K562 (cell line): ENCODE measurements around the gene PARP14. TPM values are rescaled to one million over a fixed set of nuclear protein-coding genes. Genes with fewer than 3 reads are reported as not detected.

Experiments used
- ARID1B ChIP-seq: fragments of 450-650 bp; IDR thresholded peaks from 2 replicates; pipeline ENCODE4 v1.6.1; 2016; ENCODE audit warnings: antibody characterized with exemption, mild to moderate bottlenecking, inconsistent platforms
- FIP1L1 ChIP-seq: fragments of 200-400 bp; formaldehyde crosslinking; IDR thresholded peaks from 2 replicates; pipeline ENCODE4 v1.6.1; 2018; ENCODE audit warnings: mild to moderate bottlenecking, low read depth, low read length; ENCODE audit not compliant: poor library complexity, severe bottlenecking
- GTF2B ChIP-seq: IDR thresholded peaks from 2 replicates; pipeline ENCODE4 v1.6.1; 2011; ENCODE audit not compliant: insufficient read length; ENCODE audit errors: extremely low read depth
- MGA ChIP-seq: fragments of 450-650 bp; IDR thresholded peaks from 2 replicates; pipeline ENCODE4 v1.6.1; 2016; ENCODE audit warnings: mild to moderate bottlenecking, moderate library complexity
- NR3C1 ChIP-seq: sonication (generic); formaldehyde crosslinking; IDR thresholded peaks from 2 replicates; pipeline ENCODE4 v1.8.1; 2022; ENCODE audit warnings: missing genetic modification reagents
- SIN3A ChIP-seq, 2 experiments: fragments of 150-350 bp in 1 of 2; IDR thresholded peaks; 2 replicates each; pipeline ENCODE4 v1.6.1; 2011 to 2016; ENCODE audit warnings: borderline replicate concordance in 2 of 2, low read depth in 2 of 2, low read length in 2 of 2, mild to moderate bottlenecking in 2 of 2, moderate library complexity in 2 of 2; ENCODE audit not compliant: control insufficient read depth in 1 of 2
- SPI1 ChIP-seq: IDR thresholded peaks from 2 replicates; pipeline ENCODE4 v1.6.1; 2011; ENCODE audit warnings: low read depth, low read length, control low read depth, borderline replicate concordance
- STAG1 ChIP-seq: sonication (generic); formaldehyde crosslinking; IDR thresholded peaks from 2 replicates; pipeline ENCODE4 v1.5.0; 2020; ENCODE audit warnings: missing genetic modification reagents, borderline replicate concordance
- TRIM24 ChIP-seq, 2 experiments: fragments of 450-650 bp; IDR thresholded peaks; 2 replicates each; pipeline ENCODE4 v1.6.1; 2016
- ZBTB11 ChIP-seq, 3 experiments: fragments of 200-800 bp in 1 of 3; fragments of 250-450 bp in 1 of 3; fragments of 450-650 bp in 1 of 3; sonication (Bioruptor Pico) in 1 of 3; sonication (Bioruptor generic) in 1 of 3; formaldehyde crosslinking in 1 of 3; IDR thresholded peaks; 2 replicates each; pipeline versions ENCODE4 v1.6.1 to v1.8.0; 2016 to 2022; ENCODE audit warnings: mild to moderate bottlenecking in 2 of 3, missing genetic modification characterization in 2 of 3, missing compliant biosample characterization in 1 of 3, moderate library complexity in 1 of 3
- ZC3H8 ChIP-seq: fragments of 450-650 bp; IDR thresholded peaks from 2 replicates; pipeline ENCODE4 v1.6.1; 2017
- polyA plus RNA-seq, 8 experiments: library from polyadenylated mRNA; depleted of rRNA in 4 of 8; stranded (reverse) in 5 of 8; unstranded in 3 of 8; fragments of >200 nt; fragmentation: Nextera tagmentation in 2 of 8; fragmentation: Illumina TruSeq in 1 of 8; extraction: Ambion mirVana in 2 of 8; extraction: Trizol in 1 of 8; gene quantifications; 2 replicates each; pipeline versions ENCODE4 v1.2.1 to v1.2.3, GENCODE V29; 2011 to 2014; ENCODE audit warnings: inconsistent platforms in 1 of 8, missing spikeins in 1 of 8
- total RNA-seq, 7 experiments: library from RNA; depleted of rRNA in 6 of 7; stranded (reverse); fragments of >200 nt in 6 of 7; fragmentation: Illumina TruSeq in 2 of 7; extraction: Trizol in 2 of 7; gene quantifications; 2 replicates each; pipeline versions ENCODE4 v1.2.1 to v1.2.3, GENCODE V29; 2011 to 2021; ENCODE audit warnings: low replicate concordance in 1 of 7

Gene PARP14
- total and polyA plus RNA-seq, 9 of the 15 experiments (the other 6 are each of a cell fraction or from before 2014, with no cell fraction given) = 3.1 to 14.4 (median 9.0) TPM

DNA sequence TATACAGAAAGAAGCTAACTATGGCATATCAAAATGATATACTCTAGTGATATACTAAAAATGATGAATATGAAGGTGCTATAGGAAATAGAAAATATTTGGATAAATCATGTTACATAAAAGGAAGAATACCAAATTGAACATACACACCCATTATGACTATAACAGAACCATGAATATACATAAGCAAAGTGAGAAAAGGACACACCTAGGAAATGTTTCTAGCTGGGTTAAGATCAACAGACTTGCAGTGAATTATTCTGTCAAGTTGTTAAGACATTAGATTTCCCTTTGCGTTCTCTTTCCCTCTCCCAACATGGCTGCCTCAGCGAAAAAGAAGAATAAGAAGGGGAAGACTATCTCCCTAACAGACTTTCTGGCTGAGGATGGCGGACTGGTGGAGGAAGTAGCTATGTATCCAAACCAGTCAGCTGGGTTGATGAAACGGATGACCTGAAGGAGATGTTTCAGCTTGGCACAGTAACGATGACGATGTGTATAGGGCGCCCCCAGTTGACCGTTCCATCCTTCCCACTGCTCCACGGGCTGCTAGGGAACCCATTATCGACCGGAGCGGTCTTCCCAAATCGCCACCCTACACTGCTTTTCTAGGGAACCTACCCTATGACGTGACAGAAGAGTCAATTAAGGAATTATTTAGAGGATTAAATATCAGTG, 20.2 kb upstream of the PARP14 start (continued):
- TF ChIP-seq MGA = no peak
- TF ChIP-seq TRIM24 (IDR thresholded peaks at IDR 0.05) = no peak
- TF ChIP-seq STAG1 (CRISPR knock-in tag) = no peak
- TF ChIP-seq NR3C1 (CRISPR knock-in tag) = no peak
- no peak for TF ChIP-seq SIN3A (IDR thresholded peaks at IDR 0.05; ENCODE audit: borderline replicate concordance in 2 of 2, control insufficient read depth in 1 of 2, low read depth in 2 of 2, low read length in 2 of 2)
- no peak for TF ChIP-seq ZC3H8
- no peak for TF ChIP-seq ARID1B
- no peak for TF ChIP-seq SPI1
- TF ChIP-seq FIP1L1 = no peak
- TF ChIP-seq ZBTB11 (CRISPR knock-in tag; IDR thresholded peaks at IDR 0.05) = no peak
- TF ChIP-seq GTF2B = no peak
